GM19324 (cell line): Measurements from ENCODE around the gene TTC7B.

Source experiments
- ATAC-seq: cut with Tn5 transposase; IDR thresholded peaks from one replicate; pipeline ENCODE4 v1.9.1; 2021; ENCODE audit warnings: mild to moderate bottlenecking, moderate library complexity; ENCODE audit not compliant: unreplicated experiment, low FRiP score

The TTC7B gene

DNA sequence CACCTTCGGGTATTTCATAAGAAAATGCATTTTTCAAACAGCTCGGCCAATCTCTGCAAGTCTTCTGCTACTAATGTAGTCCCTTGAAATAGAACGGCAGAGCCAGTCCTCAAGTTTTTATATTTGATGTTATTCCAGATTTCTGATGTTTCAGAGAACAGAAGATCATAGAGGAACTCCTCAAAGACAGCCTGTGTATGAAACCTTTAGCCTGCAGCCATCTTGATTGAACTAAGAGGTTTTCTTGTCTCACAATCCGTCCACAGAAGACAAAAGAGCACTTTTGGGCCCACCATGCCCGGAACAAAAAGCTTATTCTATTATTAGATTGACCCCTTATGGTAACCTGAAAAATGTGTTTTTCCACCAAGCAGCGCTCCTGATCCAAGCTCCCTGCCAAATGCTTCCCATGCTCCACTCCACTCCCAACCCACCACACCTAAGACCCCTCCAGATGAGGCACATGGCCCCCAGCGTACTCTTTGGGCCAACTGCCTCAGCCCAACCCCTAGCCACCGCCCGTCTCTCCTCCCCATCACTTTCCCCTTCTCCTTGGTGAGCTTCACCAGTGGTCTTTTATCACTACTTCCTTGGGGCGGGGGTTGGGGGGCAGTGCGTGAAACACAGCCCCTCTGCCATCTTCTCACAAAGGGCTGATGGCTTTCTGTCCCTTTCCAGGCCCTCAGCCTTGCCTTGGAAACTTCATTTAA lies 243.6 kb downstream of the TTC7B start:
- ATAC-seq, result no peak

DNA sequence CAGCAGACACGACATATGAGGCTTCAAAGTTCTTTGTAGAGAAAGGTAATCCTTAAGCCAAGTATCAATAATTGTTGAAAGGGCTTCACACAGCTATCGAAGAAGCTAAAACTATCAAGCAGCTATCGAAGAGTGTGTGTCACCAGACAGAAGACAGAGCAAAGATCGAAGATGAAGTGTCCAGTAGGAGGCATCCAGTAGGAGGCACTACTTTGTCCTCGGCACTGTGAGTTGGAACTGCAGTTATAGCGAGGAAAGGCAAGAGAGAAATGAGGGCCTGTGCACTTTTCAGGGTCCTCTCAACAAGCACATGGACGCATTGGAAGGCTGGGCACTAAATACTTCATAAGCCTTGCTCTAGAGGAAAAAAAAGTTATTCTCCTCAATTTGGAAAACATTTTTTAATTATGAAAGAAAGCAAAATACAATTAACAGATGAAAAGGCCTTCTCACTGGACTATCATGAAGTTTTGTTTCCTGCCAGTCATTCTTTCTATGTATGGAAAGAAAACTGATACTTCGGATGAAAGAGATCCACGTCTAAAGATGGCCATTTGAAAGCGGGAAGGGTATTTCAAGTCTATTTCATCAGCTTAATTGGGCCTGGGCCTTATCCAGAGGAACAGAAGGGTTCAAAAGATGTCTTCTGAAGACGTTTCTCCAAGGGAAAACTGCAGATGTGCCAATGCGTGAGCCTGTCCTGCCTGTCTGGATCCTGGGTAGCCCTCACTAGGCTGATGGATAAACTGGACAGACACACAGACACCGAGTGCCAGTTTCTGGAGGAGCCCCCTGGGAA lies 244.9 kb downstream of the TTC7B start:
- no peak for ATAC-seq

DNA sequence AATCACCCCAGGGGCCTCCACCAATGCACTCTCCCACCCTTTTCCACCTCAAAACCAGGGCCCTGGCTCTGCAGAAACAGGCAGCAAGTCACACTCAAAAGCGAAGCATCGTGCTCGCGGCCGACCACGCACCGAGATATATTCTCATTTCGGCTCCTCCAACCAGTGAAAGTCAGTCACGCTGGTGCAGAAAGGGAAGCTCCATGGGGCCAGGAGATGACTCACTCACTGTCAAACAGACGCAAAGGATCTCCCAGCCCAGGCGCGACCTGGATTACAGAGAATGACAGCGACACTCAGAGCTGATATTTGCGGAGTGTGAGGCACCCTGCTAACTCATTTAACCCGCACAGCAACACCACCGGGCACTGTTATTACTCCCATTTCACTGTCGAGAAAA lies 245.8 kb downstream of the TTC7B start:
- no peak for ATAC-seq

DNA sequence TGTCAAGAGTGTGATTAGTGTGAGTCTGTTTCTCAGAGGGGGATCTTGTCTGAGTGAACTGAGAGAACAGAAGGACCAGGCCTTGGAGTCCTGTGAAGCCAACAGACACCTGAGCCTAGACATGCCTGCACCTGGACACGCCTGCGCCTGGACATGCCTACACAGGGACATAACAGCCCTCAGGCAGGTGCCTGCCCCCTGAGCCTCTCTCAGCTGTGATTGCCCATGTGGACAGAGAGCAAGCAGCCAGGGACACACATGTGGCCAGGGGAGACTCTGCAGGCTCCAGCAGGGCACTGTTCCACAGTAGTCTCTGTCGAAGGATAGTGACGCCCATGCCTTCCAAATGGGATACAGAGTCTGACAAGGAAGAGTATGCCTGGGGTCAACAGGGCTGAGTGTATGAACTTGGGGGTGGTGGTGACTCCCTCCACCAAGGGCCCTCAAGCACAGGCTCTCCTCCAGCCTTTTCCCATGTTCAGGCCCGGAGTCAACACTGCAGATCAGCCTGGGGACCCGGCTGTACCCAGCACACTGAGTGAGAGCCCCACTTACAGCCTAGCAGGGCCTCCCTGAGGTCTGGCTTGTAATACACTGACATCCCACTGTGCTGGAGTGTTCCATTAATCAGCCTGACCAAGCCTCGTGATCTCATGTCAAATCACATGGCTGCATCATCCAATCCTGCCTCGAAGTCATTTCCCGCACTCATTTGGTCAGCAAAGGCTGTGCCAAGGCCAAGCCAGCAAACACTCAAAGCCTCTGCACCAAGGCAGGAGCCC lies 246.4 kb downstream of the TTC7B start:
- ATAC-seq, result no peak

DNA sequence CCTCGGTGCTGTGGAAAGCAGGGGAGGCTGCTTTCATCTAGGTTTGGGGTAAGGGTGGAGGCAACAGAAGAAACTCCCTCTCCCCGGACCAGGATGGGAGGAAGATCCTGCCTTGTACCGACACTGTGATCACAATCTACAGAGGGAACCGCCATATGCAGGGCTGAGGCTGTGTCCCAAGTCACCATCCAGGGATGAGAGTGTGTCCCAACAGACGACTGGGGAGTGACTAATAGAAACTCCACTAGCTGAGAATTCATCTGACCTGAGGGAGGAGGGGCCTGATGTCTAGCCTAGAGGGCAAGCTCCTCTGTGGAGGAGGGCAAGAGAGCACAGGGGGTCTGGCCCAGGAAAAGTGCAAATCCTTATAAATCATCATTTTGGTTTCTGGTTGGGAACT lies 247.0 kb downstream of the TTC7B start:
- no peak for ATAC-seq

DNA sequence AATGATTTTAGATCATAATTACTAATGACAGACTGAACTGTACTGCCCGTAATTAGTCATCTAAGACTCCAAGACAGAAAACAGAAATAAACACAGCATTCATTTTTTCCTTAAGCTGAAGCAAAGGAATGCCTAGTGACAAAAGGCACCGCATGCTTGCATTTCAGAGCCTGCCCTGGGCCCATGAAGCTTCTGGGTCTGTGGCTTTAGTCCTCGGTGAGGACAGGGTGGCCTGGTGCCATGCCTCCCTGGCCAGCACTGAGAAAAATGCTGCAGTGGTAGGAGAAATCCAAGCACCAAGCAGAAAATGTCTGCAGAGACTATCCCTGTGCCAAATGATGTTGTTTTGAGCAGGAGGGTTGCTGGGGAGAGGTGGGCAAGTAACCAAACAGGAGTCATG lies 247.8 kb downstream of the TTC7B start:
- no peak for ATAC-seq

DNA sequence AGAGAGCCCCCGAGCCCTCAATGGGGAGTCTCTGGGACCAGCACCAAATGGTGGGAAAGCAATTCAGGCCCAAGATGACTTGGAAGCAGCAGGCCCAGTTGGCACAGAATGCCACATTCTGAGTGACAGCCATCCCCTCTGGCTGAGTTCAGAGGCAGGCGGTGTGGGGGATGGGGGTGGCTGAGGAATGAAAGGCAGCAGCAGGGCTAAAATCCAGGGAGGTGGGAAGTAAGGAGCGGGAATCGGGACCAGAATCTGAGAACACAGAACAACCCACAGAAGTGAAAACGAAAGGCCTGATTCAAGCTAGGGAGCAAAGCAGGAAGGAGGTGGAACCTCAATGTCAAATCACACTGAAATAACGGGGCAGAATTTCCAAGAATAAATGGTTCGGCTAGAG lies 248.2 kb downstream of the TTC7B start:
- ATAC-seq, result no peak

DNA sequence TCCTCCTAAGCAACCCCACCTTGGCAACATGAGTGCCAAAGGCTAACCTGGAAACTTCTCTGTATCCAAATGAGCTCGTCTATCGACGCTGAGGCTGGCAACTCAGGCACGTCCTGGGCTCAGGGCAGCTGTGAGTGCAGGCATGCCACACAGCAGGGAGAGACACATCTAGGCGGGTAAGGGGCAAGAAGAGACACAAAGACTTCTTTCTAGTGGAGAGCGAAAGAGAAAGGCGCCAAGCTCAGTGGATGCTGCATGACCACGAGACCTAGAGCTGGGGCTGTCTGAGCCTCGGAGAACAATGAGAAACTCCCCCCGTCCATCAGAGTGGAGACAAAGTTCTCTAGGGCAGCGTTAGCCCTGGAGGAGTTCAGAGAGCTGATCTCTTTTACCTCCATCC lies 249.0 kb downstream of the TTC7B start:
- ATAC-seq, result no peak

DNA sequence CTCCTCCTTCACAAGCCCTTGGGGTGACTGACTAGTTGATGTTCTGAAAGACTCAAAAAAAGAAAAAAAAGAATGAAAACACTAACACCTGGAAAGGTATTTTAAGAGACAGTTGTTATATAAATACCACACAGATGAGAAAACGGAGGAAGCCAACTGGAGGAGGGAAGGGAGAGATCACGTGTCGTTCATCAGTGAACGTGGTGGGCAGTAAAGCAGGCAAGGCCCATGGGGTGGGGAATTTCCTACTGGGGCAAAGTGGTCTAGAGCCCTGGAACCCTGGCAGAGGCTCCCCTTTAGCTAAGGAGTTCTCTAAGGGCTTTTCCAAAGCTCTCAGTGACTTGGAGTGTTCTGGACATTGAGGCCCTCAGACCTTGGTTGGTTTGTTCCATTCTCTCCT lies 249.7 kb downstream of the TTC7B start:
- no peak for ATAC-seq

DNA sequence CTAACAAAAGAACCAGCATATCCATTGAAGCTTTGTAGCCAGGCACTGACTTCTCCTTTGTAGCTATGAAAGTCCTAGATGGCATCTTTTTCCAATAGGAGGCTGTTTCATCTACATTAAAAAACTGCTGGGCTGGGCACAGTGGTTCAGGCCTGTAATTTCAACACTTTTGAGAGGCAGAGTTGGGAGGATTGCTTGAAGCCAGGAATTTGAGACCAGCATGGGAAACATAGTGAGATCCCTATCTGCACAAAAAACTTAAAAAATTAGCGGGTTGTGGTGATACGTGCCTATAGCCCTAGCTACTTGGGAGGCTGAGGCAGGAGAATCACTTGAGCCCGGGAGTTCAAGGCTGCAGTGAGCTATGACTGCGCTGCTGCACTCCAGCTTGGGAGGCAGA lies 251.7 kb downstream of the TTC7B start:
- no peak for ATAC-seq

DNA sequence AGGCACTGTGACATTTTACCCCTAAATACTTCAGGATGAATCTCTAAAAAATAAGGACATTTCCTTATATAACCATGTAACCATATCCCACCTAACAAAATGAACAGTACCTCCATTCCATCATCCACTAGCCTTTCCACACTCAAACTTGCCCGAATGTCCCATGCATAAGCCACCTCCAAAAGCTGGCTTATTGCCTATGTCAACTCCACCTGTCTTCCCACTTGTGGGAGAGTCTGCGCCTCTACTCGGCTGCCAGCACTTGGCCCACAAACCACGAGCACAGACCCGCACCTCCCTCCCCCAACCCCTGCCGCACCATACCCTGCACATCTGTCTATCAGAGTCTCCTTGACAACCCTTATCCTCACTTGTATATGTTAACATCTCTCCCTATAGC lies 253.6 kb downstream of the TTC7B start:
- ATAC-seq, result no peak

DNA sequence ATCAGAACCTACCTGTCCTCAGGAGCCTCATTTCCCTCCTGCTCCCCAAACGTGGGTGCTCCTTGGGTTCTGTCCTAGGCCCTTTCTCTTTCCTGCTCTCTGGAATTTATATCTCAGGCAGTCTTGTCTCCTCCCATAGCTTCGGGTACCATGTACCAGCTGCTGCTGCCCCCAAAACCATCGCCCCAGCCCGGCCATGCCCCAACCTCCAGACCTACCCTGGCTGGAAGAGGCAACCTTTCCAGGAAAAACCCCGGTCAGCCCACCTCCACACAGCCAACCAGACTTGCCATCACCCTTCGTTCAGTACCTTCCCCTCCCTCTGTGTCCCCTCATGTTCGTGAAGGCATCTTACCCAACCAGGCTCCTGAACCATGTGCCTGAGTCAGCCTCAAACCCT lies 254.3 kb downstream of the TTC7B start:
- ATAC-seq, result no peak

DNA sequence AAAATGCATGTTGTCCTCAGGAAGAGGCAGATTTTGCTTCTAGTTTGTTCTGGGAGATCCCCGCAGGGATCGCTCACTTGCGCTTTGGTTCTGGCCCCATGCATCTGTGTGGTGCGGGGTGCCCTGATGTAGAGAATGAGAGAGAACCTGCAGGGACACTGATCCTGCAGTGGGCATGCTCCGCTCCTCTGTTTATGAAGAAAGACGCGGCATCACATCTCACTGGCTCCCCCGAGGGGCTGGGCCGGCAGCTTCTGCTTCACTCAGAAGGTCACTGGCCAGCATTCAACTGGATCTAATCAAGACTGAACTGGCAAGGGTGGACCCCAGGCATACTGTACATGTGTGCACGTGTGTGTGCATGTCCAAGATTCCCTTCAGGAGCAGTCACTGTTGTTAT lies 255.2 kb downstream of the TTC7B start:
- ATAC-seq, result no peak

DNA sequence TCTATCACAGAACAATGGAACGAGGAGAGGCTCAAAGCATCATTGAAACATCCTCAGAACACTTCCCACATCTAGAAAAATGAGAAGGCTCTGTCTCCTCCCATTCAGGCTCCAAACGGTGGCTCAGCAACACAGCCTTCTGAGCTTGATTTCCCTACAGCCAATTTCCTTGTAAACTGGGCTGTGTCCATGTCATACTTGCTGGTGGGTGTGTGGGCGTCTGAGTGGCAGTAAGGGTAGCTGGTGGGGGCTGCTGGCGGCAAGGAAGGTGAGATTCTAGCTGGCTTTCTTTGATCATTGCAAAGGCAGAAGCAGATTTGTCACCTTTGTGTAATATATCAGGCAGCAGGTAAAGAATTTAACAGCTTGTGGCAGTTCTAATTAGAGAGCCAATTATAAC lies 255.7 kb downstream of the TTC7B start:
- ATAC-seq, result no peak

DNA sequence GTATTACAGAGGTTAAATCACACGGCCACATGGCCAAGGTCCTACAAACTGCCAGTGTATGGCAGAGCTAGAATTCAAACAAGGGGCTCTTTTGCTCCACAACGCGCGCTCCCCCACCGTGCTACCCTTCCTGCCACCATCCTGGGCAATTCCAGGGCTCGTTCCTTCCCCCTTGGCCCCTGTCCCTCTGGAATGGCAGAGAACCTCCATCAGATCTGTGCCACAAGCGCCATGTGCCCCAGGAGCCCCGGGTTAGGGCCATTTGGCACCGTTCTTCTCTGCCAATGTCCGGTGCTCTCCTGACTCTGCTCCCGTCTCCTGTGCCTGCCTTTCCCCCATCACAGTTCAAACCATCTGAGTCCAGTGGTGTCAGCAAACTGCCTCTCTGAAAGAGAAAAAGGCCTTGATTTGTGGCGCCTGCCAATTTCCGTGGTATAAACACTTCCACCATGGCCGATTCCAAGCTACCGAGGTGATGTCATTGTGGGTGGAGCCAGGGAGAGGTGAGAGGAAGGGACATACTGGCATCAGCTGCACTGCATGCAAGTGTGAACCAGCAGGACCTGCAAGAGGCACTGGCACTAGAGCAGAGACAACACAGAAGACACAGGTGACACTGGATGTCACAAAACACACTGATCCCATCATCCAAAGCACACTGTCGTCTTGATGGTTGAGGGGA lies 256.3 kb downstream of the TTC7B start:
- ATAC-seq, result no peak

DNA sequence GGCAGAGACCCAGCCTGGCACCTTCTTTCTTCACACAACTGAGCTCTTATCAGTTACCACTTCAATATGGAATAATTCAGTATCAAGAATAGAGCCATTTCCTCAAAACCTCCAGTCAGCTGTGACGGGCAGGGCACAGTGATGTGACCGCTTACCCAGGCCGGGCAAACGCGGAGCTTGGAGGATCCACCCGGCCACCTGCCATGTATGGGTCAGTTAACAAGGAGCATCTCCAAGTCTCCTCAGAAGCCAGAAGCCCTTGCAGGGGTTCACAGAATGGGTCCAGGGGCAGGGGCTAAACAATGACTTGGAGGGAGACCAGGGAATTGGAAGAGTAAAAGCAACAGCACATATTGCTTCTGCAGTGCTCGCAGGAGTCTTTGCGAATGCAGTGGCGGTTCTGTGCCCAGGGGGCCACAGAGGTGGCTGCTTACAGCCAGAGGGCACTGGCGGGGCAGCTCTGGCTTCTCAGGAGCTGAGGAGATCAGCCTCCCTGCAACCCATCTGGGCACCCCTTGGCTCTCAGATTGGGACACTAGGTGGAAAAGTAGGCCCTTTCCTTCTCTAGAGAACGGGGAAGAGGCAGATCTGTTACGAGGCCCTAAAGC lies 257.1 kb downstream of the TTC7B start:
- ATAC-seq, result no peak

DNA sequence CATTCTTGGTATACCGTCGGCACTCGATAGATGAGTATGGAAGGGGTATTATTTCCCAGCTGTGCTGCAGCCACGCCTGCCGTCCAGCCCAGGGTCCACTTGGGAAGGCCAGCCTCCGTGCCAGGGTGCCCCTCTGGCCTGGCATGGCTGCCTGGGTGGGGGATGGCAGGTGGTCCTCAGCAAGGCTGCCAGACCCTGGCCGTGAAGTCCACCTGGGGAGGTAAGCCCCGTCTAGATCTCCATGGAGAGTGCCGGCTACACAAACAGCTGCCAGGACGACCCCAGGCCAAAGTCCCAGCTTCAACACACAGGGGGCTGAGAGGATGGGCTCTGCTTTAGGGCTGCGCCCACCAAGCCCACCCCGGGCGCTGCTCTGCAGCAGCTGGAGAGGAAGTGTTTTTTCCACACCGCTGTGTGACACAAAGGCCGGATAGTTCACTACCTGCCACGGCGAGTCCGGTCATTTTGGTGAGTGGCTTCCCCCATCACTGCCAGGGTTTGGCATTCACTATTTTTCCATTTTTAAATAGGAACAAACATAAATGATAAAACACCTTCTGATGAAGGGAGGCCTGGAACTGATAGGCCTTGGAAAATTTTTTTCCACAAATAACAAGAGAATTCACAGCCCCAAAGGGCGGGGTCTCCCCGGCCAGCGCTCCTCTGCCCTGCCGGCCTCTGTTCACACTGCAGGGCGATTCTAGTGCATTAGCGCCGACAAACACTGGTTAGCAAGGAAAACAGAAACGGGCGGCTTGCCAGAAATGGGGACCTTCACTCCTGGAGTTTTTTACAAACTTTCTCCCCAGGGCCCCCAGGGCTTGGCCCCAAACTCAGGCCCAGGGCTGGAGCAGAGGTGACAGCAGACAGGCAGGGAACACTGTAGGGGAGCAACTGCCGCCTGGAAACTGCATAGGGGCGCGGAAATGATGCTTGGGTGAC lies 257.9 kb downstream of the TTC7B start:
- no peak for ATAC-seq

DNA sequence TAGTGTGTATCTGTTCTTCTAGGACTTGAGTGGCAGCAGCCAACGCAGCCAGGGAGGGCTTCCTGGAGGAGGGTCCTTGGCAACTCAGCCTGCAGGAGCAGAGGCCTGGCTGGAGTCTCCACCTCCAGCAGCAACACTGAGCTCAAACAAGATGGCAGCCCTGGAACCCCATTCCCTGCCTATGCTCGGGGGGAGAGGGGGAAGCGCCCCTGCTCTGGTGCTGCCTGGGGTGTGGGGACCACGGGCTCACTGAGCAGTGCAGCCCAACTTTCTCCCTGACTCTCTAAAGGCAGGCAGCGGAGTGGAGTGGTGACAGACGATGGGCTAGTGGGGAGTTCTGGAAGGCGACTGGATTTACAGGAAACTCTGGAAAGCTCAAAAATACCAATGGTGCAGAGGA lies 258.7 kb downstream of the TTC7B start:
- no peak for ATAC-seq

DNA sequence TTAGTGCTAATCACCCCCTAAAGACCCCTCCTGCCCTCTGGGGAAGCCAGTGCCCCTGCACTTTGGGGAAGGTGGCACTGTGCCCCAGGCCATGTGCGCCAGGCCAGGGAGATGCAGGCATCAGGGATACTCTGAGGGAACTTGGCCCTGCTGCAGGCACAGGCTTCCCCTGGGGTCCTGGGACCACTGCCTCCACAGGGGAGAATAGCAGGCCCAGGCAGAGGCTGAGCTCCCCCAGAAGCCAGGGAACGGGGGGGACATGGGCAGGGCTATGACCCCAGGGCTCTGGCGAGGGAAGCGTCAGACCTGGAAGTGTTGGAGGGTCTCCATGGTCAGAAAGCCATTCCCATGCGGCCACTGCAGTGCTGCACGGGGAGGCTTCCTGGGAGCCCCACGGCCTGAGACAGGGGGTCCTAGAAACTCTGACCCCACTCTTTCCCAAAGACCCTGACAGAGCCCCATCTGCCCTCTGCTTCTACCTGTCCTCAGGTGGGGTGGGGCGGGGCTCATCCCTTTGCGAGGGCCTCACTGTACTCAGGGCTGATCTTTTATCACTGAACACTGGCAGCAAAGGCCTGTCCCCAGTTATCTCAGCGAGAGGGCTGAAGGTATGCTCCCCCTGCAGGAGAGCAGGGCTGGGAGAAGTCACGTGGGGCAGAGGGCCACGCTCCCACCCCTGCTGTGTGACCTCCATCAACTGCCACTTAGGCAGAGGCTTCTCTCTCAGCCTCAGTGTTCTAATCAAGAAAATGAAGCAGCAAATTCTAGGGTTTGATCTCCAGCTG lies 259.4 kb downstream of the TTC7B start:
- ATAC-seq, result no peak
